ENCODE data around the gene BEGAIN. TPM values are rescaled to one million over a fixed set of nuclear protein-coding genes. Genes with fewer than 3 reads are reported as not detected.

The BEGAIN gene
- total RNA-seq, 4 donors from 2014 or later = 0.47 to 1.5 (median 0.53) TPM; not detected in 1

DNA sequence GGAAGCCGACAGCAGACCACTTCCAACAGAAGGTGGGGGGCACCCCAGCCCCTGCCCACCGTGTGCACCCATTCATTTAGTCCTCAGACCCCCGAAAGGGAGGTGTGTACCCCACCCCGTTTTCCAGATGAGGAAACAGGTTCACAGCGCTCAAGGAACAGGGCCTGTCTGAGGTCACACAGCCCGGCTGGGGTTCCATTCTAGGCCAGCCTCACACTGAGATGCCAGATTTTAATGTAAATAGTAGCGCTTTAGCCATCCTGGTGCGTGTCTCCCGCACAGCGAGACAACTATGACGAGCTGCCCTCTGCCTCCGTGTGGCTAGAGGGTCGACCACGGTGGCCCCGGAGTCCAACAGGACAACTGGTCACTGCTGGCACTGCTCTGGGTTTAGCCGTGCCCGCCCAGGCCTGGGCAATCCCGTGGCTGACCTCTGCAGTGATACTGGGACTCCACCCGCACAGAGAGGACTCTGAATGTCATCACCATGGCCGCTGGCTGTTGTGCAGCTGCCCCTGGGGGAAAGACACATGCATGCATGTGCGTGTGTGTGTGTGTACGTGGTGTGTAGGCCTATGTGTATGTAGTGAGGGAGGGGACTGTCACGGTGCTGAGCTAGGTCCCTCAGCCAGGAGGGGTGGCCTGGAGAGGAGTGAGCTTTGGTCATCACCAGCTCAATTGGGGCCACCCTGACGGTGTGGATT lies 31.6 kb downstream of the BEGAIN start:
- peaks cover 0 to 24% (median 7%) of the 10 kb centered on the region in 3 donors for H3K4me1 ChIP-seq
- no peak for DNase-seq
- no peaks in the 10 kb centered on the region for H3K9me3 ChIP-seq
- intact Hi-C loops (cut with DNase I) = no loop called here
- no peak overlapping the region for H3K4me3 ChIP-seq
- H3K27me3 ChIP-seq = peaks cover 0 to 13% (median 0%) of the 10 kb centered on the region in 4 donors
- 73 to 81% methylated on average over 3 to 6 of the region's 24 CpGs for WGBS, 2 donors
- H3K36me3 ChIP-seq = no peaks in the 10 kb centered on the region
- no peak overlapping the region for H3K27ac ChIP-seq
- no peak for TF ChIP-seq POLR2A (IDR thresholded peaks at IDR 0.05)
- TF ChIP-seq, protein P1, sequence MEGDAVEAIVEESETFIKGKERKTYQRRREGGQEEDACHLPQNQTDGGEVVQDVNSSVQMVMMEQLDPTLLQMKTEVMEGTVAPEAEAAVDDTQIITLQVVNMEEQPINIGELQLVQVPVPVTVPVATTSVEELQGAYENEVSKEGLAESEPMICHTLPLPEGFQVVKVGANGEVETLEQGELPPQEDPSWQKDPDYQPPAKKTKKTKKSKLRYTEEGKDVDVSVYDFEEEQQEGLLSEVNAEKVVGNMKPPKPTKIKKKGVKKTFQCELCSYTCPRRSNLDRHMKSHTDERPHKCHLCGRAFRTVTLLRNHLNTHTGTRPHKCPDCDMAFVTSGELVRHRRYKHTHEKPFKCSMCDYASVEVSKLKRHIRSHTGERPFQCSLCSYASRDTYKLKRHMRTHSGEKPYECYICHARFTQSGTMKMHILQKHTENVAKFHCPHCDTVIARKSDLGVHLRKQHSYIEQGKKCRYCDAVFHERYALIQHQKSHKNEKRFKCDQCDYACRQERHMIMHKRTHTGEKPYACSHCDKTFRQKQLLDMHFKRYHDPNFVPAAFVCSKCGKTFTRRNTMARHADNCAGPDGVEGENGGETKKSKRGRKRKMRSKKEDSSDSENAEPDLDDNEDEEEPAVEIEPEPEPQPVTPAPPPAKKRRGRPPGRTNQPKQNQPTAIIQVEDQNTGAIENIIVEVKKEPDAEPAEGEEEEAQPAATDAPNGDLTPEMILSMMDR (IDR thresholded peaks at IDR 0.05) = no peak

DNA sequence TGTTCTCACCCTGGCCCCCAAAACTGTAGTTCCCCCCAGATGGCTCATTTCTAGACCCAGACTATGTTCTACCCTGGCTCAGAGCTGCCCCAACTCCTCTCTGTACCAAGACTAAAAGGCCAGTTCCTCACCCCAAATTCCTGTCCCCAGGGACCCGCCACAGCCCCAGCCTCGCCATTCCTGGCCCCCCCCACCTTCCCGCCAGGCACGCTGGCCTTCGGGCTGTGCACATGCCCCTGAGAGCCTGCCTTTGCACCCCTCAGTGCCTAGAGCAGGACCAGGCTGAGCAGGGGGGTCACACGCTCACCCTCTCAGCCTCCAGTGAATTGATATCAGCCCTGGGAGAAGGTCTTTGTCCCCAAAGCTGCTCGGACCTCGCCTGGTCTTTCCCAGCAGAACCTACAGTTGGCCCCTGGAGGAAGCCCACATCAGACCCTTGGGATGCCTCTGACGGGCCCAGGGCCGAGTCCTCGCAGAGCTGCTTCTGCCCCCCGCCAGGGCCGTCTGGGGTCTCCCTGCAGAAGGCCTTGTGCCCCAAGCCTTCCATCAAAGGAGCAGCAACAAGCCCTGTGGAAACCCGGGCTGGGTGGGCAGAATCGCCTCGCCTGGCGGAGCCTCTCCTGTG lies 32.4 kb downstream of the BEGAIN start:
- H3K4me1 ChIP-seq = peaks cover 0 to 25% (median 7%) of the 10 kb centered on the region in 3 donors
- H3K9me3 ChIP-seq = no peaks in the 10 kb centered on the region
- H3K27me3 ChIP-seq = peaks cover 0 to 15% (median 0%) of the 10 kb centered on the region in 4 donors
- 71 to 85% methylated on average over 5 to 9 of the region's 17 CpGs for WGBS, 2 donors
- H3K4me3 ChIP-seq = no peak overlapping the region
- no peaks in the 10 kb centered on the region for H3K36me3 ChIP-seq
- DNase-seq = no peak
- TF ChIP-seq, protein P1 (IDR thresholded peaks at IDR 0.05) = no peak
- no peak for TF ChIP-seq POLR2A (IDR thresholded peaks at IDR 0.05)
- intact Hi-C loops (cut with DNase I) = no loop called here
- no peak overlapping the region for H3K27ac ChIP-seq

DNA sequence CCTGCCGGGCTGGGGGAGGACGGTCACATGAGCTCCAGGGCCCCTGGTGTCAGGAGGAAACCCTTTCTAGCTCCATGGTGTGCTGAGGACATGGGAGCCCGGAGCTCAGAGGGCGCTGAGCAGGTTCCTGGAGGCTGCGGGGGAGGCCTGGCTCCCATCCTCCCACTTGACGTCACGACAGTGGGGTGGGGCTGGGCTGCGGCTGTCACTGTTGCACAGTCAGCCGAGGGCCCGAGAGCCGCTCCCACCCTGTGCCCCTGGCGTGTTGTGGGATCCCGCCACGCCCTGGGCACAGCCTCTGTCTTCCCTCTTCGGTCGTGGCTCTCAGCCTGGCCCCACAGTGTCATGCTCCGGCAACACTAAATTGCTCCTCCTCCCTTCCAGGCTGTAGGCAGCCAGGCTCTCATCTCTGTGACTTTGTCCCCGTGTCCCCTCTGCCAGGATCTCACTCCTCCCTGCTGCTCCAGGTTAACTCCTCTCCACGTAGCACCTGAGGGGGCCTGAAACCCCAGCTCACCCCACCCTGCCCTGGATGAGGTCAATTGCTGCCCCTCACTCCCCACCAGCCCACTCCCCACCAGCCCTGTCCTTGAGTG lies 33.0 kb downstream of the BEGAIN start:
- no peak overlapping the region for H3K27ac ChIP-seq
- intact Hi-C loops (cut with DNase I) = no loop called here
- no peaks in the 10 kb centered on the region for H3K9me3 ChIP-seq
- TF ChIP-seq, protein P1 (IDR thresholded peaks at IDR 0.05) = no peak
- no peak for TF ChIP-seq POLR2A (IDR thresholded peaks at IDR 0.05)
- no peak overlapping the region for H3K4me3 ChIP-seq
- H3K27me3 ChIP-seq = peaks cover 0 to 18% (median 0%) of the 10 kb centered on the region in 4 donors
- no peak for DNase-seq
- no peaks in the 10 kb centered on the region for H3K36me3 ChIP-seq
- H3K4me1 ChIP-seq = peaks cover 0 to 30% (median 7%) of the 10 kb centered on the region in 3 donors
- 34 to 35% methylated on average over 8 to 10 of the region's 19 CpGs for WGBS, 2 donors

DNA sequence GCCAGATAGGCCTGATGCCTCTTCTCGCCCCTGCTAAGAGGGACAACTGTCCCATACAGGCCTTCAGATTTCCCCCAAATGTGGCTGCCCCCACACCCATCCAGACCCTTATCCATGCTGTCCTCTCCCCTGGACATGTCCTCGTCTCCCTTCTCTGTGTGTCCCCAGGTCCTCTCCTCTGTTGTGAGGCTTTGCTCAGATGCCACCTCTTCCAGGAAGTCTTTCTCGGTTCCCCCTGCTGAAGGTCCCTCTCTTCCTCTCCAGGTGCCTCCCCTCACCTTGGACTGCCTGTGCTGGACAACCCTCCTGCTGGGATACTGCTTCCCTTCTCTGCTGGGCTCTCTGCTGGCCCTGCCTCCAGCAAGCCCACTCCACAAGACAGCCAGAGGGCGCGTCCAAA lies 33.7 kb downstream of the BEGAIN start:
- Histone ChIP-seq H3K36me3 (no peaks in the 10 kb centered on the region), H3K4me3 (no peak overlapping the region), H3K9me3 (no peaks in the 10 kb centered on the region), H3K4me1 (peaks cover 0 to 30% (median 7%) of the 10 kb centered on the region in 3 donors), H3K27me3 (peaks cover 0 to 25% (median 0%) of the 10 kb centered on the region in 4 donors), H3K27ac (no peak overlapping the region)
- intact Hi-C loops (cut with DNase I) = no loop called here
- no peak for DNase-seq
- TF ChIP-seq, protein P1 (IDR thresholded peaks at IDR 0.05) = no peak
- no peak for TF ChIP-seq POLR2A (IDR thresholded peaks at IDR 0.05)
- WGBS, 2 donors = 88 to 89% methylated on average over 3 of the region's 5 CpGs

Measured in esophagus squamous epithelium (tissue), 5 donors.